Activated CD4-positive, alpha-beta T cell treated with anti-CD3 and anti-CD28 coated beads for 48 hours (primary cell): Measurements from ENCODE around the gene MUC20.
"Not testable (repeated sequence)": the region's sequence is repeated elsewhere in the genome, so short reads cannot be mapped to it uniquely, and the experiment has no call there.

Experiments used
- DNase-seq: peaks from one replicate; pipeline ENCODE4 v3.0.0-alpha.2; 2020

Gene MUC20

DNA sequence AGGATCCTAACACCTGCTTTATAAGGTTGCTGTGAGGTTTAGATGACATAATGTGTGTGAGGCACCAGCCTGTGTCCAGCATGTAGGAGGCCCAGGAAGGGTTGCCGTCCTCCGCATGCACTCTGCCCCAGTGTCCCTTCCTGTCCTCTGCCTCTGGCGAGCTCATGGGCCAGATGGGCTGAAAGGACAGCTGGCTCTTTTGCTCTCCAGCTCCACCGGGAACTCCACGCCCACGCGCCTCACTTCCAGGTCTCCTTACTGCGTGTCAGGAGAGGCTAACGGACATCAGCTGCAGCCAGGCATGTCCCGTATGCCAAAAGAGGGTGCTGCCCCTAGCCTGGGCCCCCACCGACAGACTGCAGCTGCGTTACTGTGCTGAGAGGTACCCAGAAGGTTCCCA lies 12.2 kb downstream of the MUC20 start:
- DNase-seq = no peak

DNA sequence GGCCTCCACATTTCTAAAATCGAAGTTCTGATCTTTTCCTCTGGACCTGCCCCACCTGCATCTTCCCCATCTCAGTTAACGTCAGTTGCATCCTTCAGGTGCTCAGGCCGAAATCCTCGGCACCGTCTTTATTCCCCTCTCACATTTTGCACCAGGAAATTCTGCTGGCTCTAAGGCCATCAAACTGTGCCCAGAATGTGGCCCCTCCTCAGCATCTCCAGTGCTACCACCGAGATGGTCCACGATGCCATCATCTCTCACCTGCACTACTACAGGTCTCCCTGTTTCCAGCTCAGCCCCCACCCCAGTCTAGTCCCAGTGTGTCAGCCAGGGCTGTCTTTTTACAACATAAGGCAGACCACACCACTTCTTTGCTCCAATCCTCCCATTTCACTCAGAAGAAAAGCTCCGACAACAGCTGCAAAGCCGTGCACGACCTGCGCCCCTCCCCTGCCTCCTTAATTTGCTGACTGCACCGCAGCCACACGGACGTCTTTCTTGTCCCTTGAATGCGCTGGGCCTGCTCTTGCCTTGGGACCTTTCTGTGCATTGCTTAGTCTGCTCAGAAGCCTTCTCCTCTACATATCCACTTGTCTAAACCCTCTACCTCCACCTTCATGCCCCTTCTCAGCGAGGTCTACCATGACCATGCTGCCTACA lies 14.4 kb downstream of the MUC20 start:
- DNase-seq = no peak

DNA sequence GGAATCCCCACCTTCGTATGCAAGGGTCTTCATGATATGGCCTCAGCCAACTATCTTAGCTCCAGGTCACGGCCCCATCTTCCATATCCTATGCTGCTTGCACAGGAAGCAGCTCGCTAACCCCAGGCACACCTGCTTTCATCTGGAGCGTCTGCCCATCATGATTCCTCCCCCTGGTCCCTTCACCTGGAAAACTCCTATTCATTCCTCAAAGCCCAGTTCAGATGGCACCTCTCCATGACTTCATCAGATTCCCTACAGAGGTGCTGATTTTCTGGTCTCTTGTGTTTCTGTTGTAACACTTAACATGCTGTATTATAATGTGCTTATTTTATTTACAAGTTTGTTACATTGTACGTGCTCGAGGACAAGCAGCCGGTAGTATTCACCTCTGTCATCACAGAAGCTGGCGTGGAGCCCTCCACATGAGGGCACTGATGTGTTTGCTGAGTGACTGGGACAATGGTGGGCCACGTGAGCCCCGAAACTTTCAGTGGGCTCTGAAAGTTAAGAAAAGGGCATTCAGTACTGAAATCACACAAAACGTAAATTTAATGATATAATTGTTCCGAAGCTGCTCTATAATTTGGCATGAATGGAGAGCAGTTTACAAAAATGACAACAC lies 16.2 kb downstream of the MUC20 start:
- DNase-seq = no peak

DNA sequence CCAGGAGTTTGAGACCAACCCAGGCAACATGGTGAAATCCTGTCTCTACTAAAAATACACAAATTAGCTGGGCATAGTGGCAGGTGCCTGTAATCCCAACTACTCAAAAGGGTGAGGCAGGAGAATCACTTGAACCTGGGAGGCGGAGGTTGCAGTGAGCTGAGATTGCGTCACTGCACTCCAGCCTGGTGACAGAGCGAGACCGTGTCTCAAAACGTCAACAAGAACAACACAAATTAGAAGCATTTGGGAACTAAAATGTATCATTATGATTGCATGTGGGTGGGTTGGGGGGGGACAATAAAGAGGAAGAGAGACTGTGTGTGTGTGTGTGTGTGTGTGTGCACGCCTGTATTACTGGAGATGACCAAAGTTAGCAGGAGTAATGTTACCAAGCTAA lies 17.0 kb downstream of the MUC20 start:
- DNase-seq = not testable (repeated sequence)

DNA sequence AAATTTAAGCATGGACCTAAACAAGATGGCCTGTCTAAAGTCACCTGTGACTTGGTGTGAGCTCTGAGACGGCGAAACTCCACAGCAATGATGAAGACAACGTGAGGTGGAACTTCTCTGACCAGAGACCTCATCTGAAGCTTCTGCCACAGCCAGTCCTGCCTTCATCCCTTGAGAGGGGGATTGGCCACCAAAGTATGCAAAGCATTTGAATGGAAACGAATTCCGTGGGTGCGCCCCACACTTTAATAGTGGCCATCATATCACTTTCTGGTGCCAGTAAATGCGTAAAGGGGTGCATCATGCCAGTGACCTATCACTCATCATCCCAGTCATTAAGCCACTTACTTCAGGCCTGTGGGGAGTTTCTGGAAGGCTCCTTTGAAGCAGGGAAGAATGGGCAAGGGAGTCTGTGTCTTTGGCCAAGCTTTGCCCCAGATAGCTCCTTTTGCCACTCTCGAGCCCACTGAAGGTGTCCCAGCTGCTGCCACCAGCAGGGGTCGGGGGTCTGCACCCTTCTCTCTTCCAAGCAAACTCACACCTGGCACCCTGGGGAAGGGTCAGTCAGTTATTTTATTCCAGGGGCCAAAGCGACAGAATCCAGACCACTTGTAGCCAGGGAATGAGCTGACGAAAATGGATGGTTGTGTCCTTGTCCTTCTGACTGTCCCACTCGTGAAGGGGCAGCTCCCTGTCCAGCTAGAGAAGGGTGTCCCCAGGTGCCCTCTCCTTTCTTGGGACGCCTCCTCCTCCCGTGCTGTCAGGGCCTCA lies 17.7 kb downstream of the MUC20 start:
- DNase-seq = no peak

DNA sequence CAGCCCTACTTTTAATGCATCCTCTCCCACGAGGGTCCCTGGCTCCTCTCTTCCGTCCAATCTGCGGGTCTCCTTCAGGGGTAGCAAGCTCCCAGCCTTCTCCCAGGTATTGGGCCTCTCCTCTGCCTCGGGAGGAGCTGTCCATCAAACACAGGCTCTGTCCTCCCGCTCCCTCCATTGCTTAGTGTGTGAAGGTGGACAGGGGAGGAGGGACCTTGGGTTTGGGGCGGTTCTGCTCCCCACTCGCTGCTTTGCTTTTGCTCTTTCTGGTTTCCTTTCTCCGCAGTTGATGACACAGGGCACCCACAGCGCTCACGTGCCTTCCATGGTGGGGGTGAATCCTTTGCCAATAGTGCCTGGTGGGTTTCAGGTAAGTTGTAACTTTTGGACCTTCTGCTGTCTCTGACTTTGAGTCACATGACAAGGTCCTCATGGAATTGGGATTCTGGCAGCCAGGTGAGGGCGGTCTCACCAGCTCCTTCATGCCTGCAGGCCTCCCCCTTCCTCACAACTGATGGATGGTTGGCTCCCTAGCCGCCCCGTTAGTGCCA lies 18.9 kb downstream of the MUC20 start:
- DNase-seq = no peak

DNA sequence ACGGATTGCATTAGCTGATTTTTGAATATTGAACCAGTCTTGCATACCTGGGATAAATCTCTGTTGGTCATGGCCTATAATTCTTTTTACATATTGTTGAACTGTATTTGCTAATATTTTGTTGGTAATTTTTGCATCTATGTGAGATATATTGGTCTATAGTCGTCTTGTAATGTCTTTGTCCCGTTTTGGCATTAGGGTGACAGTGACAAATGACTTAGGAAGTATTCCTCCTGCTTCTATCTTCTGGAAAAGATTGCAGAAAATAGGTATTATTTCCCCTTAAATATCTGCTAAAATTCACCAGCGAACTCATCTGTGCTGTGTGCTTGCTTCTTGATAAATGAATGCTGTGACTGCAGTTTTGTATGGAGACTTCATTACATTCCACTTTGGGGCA lies 23.7 kb downstream of the MUC20 start:
- no peak for DNase-seq

DNA sequence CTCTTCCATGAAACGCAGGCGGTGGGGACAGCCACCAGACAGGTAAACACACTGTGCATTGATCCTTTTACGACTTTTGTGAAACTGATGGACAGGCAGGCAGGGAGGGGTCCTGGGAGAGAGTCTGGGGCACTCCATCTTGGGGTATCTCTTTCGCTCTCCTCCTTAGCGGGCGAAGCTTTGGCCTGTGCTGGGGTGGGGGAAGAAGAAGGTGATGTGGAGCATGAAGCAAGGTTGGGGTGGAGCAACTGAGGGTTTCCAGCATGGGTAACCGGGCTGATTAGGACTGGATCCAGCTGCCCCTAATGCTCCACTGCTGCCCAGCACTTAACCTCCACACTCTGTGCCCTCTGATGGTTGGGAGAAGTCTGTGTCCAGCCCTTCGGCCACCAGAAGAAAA lies 25.6 kb downstream of the MUC20 start:
- DNase-seq = no peak

DNA sequence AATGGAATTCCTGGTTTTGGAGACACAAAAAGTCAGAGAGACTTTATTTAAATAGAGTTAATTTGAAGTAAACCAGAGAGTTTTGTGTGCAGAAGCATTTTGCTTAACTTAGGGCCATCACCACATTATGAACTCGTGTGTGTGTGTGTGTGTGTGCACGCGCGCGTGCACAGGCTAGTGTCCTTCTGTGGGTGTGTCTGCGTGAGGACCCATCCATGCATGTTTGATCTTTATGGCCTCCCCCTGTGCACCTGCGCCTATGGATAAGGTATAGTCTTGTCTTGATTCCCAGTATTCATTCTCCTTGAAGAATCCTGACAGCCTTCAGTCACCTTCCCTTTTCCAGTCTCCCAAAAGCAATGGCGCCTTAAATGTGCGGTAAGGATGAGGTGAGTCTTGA lies 26.0 kb downstream of the MUC20 start:
- no peak for DNase-seq

DNA sequence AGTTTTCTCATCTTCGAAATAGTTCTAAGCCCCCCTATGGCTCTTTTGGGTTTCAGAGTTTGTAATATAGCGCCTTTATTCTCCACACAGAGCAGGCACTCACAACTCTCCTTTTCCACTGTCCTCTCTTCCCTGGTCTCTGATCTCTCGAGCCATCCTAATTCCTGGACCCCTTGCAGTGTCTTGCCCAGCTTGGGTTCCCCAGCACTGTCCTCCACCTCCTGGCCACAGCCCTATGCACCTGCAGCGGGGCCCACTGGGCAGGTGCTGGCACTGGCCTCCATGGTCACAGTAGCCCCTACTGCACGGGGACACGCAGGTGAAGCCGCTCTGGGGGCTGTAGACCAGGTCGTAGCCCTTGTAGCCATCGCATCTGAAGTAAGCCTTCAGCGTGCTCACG lies 27.9 kb downstream of the MUC20 start:
- DNase-seq = no peak

DNA sequence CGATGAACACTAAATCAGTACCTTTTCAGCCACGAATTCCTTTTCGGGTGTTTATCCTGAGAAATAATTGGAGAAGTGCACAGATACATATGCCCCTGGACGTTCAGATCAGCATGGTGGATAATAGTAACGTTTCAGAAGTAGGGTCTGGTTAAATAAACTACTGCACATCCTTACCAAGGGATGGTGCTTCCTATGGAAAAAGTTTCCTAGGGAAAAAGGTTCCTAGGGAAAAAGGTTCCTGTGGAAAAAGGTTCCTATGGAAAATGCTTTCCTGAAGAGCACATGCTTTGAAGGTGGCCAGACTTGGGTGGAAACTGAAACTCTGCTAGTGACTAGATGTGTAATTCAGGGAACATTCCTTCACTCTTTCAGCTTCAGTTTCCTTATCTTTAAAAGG lies 28.3 kb downstream of the MUC20 start:
- not testable (repeated sequence) for DNase-seq

DNA sequence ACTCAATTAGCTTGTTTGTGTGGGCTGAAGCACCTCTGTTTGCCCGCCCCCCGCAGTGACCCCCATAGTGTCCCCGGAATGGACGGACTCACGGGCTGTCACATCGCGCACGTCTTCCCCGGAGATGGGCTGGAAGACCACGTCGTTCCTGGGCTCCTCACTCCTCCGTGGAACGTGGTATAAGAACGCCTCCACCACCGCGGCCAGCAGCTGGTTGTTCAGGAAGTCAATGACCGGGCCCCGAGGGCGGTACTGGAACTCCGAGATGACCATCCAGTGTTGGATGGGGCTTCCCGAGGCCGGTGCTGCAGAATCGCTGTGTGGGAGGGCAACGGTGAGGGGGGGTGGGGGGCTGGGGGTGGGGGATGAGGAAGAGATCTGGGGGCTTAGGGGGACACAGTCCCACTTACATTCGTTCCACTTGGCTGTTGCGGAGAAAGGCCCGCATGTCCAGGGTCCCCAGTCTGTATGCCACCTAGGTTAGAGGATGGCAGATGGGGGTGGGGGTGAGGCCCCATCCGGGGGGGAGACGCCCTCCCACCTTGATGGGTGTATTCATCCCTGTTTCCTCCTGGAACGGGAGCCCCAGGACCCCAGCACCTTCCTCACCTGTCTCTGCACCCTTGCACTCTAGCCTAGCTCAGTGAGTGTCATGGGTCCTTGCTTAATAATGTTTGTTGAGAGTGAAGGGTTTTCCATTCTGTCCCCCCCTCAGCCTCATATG lies 30.2 kb downstream of the MUC20 start:
- no peak for DNase-seq

DNA sequence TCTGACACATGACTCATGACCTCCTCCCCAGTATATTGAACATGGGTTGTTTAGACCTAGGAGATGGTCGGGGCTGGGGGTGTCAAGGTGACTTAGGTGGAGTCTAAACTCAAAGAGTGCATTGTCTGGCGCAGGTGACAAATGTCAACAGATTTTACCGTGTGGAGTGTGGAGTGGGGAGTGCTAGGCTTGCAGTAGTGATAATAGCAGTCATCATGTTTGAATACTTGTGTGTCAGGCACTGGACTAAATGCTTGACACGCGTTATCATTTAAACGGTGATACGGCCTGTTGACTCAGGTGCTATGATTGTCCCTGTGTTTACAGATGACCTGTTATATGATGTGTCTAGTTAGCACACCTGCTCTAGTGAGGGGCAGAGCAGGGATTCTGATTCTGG lies 30.8 kb downstream of the MUC20 start:
- no peak for DNase-seq

DNA sequence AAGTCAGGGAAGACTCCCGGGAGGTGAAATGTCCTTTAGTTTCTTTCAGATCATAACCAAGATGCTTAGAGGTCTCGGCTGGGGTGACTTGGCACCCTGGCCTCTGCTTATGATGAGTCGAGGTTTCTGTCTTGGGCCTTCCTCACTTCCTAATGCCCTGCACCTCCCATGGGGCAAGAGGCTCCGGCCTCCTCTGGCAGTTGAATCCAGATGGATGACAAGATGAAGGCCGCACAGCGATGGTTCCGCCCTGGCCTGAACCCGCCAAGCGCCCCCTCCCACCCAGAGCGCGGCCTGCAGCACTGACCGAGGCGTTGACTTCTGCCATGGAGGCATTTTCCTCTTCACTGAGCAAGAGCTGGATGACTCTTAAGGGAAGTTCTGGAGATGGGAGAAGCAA lies 31.3 kb downstream of the MUC20 start:
- no peak for DNase-seq

DNA sequence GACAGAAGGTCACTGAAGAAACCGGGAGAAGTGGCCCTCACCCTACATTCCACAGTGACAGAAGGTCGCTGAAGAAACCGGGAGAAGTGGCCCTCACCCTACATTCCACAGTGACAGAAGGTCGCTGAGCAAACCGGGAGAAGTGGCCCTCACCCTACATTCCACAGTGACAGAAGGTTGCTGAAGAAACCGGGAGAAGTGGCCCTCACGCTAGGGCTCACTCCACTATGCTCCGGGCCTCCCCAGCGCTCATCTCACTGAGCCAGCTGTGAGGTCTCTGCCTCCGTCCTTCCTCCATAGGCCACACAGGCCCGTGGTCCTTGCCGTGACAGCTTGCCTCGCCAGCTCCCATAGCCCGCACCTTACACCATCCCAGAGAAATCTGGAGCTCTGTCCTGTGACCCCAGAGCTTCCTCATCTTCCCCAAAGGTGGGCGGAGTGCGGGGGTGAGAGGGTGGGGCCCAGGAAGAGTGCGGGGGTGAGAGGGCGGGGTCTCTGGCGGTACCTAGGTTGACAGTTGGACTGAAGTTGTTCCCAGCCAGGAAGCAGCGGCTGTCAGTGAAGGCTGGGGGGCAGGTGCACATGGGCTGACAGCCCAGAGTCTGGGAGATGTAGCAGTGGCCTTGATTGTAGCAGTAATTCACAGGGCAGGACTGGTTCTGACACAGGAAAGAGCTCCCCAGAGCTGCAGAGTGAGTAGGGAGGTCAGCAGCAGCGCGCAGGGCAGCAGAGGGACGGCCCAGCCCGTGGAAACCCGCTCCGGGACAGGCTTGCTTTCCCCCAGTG lies 32.0 kb downstream of the MUC20 start:
- no peak for DNase-seq

DNA sequence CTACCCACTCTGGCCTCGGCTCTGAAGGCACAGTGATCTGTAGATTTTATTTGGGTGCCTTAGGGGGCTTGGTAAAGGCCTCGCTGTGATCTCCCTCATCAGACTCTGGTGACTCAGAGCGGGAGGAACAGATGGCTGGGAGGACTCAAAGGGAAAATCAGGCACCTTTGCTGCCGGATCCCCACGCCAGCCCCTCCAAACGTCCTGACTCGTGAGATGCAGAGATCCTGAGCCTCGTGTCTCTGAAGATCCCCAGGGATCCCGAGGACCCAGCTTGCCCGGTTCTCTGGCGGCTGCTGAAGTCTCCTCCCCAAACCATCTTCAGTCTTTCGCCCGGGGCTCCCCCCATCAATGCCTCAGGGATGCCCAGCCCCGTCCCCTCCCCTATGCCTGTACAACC lies 32.8 kb downstream of the MUC20 start:
- no peak for DNase-seq

DNA sequence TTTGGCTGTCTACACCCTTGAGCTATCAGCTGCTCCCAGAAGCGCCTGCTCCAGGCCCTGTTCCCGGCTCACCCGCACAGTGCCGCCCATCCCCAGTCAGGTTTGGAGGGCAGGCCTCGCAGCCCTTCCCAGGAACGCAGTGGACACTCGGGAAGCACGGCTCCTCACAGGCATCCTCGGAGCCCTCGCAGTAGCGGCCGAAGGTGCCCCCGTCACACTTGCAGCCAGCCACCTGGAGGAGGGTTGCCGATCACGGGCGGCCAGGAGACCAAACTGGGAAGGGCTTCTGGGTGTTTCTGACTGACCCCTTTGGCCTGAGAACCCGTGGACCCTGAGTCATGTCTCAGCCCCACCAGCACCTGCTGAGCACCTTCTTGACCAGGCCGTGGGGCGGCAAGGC lies 33.4 kb downstream of the MUC20 start:
- DNase-seq = no peak

DNA sequence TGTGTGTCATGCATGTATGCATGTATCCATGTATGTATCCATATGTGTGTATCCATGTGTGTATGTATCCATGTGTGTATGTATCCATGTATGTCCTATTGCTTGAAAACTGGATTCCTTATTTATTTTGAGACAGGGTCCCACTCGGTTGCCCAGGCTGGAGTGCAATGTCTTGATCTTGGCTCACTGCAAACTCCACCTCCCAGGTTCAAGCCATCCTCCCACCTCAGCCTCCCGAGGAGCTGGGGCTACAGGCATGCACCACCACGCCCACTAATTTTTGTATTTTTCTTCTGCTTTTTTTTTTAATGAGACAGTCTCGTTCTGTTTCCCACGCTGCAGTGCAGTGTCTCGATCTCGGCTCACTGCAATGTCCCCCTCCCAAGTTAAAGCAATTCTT lies 34.1 kb downstream of the MUC20 start:
- DNase-seq = no peak

DNA sequence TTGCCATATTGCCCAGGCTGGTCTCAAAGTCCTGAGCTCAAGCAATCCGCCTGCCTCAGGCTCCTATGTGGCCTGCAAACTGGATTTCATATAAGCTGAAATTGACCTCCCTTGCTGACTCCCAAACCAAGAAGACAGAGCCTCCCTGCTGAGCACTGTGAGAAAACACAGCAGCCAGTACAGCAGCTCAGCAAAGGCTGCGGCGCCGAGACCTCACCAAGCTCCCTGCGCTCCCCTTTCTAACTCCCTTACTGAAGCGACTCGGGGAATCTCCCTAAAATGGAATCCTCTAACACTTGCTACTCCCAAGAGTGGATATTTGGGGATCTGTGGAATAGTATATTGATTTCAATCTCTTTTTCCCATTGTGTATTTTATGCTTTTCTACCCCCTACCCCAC lies 34.6 kb downstream of the MUC20 start:
- no peak for DNase-seq

DNA sequence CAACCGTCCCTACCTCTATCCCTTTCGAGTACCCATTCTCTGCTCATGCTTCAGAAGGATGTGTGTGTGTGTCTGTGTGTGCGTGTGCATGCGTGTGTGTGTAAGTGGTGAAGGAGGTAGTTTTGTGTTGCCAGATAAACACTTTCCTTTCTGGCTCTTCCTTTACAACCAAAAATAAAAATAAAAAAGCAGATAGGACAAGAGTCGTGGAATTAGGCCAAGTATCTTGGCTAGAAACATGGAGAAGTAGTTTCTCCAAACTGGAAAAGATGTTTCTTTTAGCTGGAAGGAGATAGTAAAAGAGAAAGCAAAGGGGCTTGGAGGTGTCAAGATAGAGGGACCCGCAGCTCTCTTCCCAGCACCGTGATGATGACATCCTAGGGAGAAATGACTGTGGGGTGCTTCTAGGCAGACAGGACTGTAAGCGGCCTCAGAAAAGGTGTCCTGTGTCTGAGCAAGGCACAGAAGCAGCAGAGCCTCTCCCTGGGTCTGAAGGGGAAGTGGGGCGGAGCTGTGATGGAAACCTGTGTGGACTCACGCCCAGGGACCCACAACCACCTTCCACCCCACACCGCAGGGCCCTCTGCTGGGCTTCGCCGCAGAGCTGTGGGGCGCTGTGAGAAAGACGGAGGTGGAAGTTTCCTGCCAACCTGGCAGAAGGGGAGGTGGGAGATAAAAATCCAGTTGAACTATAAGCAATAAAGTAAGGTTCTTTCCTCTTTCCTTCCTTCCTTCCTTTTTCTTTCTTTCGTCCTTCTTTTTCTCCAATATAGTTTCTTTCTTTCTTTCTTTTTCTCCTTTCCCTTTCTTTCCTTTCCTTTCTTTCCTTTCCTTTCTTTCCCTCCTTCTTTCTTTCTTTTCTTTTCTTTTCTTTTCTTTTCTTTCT lies 35.3 kb downstream of the MUC20 start:
- peak; percentile 54 for DNase-seq

DNA sequence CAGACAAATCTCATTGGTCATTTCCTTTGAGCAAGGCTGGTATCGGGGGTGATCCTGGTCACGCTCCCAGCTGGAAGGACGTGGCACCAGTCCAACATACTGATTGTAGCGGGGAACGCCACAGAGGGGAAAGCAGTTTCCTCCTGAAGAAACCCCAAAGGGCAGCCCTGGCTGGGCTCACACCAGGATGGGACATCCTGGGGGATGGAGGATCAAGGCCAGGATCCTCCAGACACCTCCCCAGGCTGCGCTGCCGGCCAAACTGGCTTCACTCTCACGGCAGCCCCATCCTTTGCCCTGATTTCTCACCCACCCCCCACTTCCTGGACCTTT lies 36.6 kb downstream of the MUC20 start:
- DNase-seq = no peak

DNA sequence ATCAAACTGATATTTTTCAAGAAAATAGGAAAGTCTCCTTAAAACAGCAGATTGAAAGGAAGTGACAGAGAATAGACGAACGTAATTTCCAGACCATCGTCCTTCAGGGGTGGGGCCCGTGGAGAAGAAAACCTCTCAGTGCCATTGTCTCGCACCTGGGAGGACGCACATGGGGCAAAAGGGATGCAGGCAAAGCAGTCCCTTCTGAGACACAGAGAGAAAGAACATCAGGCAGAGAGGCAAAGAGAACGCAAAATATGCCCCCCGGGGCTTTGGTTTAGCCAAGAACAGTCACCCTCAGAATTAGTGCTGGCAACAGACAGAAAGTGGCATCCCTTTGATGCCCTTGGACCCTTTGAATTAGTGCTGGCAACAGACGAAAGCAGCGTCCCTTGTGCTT lies 37.0 kb downstream of the MUC20 start:
- no peak for DNase-seq
